B cell (primary cell): ENCODE measurements around the gene USH2A.

ENCODE experiments used
- EZH2 ChIP-seq: IDR thresholded peaks from 2 replicates; pipeline ENCODE4 v1.6.1; 2012; ENCODE audit warnings: borderline replicate concordance, low read depth, mild to moderate bottlenecking, moderate library complexity, low read length; ENCODE audit not compliant: insufficient read depth, poor library complexity, severe bottlenecking
- TF ChIP-seq, protein P1 (sequence below): fragments of 200-600 bp; IDR thresholded peaks from one replicate; pipeline ENCODE4 v1.8.0; 2022; ENCODE audit warnings: antibody characterized with exemption, mild to moderate bottlenecking

GRCh38 chr1:215807218-215807617 is 616.0 kb downstream of the USH2A start:
- TF ChIP-seq, protein P1, sequence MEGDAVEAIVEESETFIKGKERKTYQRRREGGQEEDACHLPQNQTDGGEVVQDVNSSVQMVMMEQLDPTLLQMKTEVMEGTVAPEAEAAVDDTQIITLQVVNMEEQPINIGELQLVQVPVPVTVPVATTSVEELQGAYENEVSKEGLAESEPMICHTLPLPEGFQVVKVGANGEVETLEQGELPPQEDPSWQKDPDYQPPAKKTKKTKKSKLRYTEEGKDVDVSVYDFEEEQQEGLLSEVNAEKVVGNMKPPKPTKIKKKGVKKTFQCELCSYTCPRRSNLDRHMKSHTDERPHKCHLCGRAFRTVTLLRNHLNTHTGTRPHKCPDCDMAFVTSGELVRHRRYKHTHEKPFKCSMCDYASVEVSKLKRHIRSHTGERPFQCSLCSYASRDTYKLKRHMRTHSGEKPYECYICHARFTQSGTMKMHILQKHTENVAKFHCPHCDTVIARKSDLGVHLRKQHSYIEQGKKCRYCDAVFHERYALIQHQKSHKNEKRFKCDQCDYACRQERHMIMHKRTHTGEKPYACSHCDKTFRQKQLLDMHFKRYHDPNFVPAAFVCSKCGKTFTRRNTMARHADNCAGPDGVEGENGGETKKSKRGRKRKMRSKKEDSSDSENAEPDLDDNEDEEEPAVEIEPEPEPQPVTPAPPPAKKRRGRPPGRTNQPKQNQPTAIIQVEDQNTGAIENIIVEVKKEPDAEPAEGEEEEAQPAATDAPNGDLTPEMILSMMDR, result no peak
- no peak for TF ChIP-seq EZH2
